ENCODE measurements around the gene ADGRL4.

- TF ChIP-seq CTCF (IDR thresholded peaks at IDR 0.05) (no peak), POLR2A (IDR thresholded peaks at IDR 0.05) (no peak)
Measured at GRCh38 chr1:78840453-78841271, 165.9 kb downstream of the ADGRL4 start.
